GM18511 (cell line): ENCODE data around the gene GPC5.

ENCODE experiments used
- ATAC-seq: cut with Tn5 transposase; IDR thresholded peaks from one replicate; pipeline ENCODE4 v1.9.1; 2021; ENCODE audit warnings: mild to moderate bottlenecking, moderate library complexity; ENCODE audit not compliant: unreplicated experiment

The GPC5 gene

DNA sequence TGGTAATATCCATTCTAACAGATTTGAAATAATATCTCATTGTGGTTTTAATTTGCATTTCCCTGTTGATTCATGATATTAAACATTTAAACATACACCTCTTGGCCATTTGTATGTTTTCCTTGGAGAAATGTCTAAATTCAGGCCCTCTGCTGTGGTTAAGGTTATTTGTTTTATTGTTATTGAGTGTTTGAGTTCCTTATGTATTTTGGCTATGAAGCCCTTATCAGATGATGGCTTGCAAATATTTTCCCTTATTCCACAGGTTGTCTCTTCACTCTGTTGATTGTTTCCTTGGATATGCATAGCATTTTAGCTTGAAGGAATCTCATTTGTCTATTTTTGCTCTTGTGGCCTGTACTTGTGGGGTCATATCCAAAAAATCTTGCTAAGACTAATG lies 303.6 kb downstream of the GPC5 start:
- ATAC-seq, result no peak

DNA sequence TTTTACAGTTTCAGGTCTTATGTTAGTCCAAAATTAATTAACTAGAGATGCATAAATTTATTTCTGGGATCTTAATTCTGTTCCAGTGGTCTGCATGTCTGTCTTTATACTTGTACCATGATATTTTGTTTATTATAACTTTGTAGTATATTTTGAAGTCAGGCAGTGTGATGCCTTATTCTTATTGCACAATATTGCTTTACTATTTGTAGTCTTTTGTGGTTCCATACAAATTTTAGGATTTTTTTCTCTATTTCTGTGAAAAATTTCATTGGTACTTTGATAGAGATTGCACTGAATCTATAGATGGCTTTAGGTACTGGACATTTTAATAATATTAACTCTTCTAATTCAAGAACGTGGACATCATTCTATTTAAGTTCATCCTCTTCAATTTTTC lies 304.0 kb downstream of the GPC5 start:
- no peak for ATAC-seq

DNA sequence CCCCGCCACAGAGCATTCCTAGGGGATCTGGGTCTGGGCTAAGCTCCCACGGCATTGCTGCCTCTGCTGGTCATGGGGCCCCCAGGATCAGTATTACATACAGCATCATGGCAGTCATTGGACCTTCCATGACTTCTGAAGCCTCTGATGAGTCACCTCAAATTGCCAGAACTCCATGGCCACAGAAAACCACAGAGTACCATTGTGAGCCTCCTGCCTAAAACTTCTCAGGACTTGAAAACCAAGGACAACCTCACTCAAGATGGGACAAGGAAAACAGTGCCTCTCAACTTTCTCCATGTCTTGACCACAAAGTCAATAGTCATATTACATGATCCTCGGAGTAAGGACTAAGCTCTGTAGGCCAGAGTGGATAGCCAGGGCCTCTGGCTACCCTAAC lies 306.0 kb downstream of the GPC5 start:
- no peak for ATAC-seq

DNA sequence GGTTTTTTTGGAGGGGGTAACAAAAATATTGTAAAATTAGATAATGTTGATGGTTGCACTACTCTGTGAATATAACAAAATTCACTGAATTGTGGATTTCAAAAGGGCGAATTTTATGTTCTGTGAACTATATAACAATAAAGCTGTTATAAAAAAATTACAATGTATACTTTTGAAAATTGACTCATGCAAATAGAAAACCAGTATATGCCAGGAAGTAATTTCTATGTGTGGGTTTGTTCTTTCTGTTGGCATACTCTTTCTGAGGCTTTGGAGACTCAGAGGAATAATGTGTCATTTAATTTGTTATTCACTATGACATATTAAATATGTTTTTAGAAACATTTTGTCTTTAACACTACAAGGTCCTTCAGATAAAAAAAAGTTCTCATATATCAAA lies 310.1 kb downstream of the GPC5 start:
- ATAC-seq, result no peak

DNA sequence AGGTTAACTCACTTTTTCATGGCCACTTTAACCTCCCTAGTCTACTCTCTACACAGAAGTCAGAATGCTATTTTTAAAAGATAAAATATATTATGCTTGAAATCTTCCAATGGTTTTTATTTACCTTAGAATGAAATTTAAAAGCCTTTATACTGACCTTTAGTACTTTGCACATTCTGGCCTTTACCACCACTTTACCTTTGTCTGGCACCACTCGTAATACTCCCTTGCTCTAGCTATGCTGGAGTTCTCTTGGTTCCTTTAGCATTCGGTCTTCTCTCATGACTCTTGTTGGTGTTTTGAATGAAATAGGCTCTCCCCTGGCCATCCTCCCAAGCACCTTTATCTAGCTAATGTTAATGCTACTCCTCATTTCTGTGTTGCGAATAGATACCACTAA lies 310.8 kb downstream of the GPC5 start:
- no peak for ATAC-seq

DNA sequence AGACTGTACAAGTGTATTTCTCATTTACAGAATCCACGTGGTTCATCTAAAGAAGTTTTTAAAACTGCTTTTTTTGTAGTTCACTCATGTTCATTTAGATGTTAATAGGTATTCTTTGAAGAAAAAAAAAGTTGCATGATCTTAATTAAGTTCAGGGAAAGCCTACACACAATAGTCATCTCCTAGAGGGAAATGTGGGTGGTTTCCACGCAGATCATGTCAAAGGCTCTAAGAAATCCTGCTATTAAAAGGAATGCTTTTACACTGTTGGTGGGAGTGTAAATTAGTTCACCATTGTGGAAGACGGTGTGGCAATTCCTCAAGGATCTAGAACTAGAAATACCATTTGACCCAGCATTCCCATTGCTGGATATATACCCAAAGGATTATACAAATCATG lies 312.3 kb downstream of the GPC5 start:
- ATAC-seq, result no peak

DNA sequence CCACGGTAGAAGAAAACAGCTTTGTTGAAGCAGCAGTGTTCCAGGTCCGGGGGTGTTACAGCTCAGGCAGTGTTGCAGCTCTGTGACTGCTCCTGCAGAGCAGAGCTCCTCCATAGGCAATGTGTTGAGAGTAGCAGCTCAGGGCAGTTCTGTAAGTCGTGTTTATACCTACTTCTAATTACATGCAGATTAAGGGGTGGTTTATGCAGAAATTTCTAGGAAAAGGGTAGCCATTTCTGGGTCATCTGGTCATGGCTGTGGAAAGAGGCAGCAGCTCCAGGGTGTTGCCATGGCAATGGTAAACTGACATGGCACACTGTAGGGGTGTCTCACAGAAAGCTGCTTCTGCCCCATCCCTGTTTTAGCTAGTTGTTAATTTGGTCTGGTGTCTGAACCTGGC lies 316.4 kb downstream of the GPC5 start:
- ATAC-seq, result no peak

GRCh38 chr13:91716436-91717065 lies 318.1 kb downstream of the GPC5 start:
- ATAC-seq, result no peak

DNA sequence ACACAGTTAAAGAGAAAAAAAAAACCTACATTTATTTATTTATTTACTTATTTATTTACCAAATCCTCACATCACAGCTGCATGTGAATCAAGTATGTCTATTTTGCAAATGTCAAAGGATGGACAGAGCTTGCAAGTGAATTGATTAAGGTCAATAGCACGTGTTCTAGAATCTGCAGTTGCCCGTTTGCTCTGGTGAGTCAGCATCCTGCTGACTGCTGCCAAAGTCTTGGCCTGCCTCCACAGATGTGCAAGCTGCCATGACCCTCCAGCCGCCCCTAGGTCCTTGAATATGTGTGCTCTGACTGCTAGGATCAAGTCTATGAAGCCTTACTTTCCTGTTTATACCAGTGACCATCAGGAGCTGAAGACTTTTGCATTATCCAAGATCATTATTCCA lies 320.6 kb downstream of the GPC5 start:
- no peak for ATAC-seq

- ATAC-seq, result no peak
These were observed 323.0 kb downstream of the GPC5 start for GRCh38 chr13:91721413-91721812.

DNA sequence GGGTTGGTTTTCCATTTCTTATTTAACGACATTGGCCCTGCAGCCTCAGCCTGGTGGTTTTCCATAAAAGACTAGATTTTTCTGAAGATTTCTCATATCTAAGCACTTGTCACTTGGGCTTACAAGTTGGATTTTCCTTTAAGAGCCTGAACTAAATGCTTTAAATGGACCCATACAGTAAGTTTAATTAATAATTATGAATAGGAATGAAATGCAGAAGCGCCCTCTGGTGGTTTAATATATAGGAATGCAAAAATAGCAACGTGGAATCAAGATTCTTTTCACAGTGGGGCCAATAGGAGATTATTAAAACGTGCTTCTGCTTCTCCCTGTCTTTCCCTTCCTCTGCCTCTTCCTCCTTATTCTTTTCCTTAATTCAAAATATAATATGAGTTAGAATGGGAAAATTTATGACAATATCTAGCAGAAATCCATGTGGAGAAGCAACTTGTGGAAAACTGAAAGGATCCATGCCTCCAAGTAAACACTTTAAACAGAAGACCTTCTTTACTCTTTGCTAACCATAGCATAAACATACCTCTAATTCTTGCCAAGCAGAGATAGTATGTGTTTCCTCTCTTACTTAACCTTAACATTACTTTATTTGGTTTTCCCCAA lies 324.0 kb downstream of the GPC5 start:
- no peak for ATAC-seq

- ATAC-seq, result no peak
These were observed 326.2 kb downstream of the GPC5 start for GRCh38 chr13:91724591-91724990.

DNA sequence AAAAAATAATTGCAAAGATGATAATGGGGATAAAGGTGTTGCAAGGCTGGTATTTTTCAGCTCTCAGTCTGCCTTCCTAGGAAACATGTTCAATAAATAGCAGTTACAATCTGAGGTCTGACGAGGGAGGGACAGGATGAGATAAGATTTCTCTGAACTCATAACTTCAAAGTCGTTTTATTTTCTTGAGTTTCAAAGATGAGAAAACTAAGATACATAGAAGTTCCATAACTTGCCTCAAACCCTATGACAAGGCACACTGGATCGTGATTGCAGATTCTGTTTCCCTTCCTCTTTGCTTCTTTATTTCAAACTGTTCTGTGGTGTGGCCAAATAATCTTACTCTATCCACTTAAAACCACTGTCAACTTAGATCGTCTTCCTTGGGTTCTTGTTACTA lies 327.2 kb downstream of the GPC5 start:
- ATAC-seq, result no peak

GRCh38 chr13:91726671-91727070 lies 328.2 kb downstream of the GPC5 start:
- ATAC-seq, result no peak

DNA sequence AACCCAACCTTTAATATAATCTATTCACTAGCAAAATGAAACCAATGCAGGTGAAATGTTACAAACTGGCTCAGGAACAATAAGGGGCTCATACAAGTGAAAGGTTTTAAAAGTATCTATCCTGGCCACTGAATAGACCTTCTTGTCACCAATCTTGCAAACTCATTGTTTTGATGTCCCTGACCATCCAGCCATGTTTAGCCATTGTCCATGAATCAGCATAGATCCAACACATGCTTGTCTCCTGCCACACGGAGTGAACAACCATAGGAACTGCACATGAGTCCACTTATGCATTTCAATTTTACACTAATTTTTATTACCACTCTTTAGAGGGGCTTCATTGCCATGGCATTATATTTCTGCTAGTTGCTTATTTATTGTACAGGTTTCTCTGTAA lies 331.4 kb downstream of the GPC5 start:
- no peak for ATAC-seq

DNA sequence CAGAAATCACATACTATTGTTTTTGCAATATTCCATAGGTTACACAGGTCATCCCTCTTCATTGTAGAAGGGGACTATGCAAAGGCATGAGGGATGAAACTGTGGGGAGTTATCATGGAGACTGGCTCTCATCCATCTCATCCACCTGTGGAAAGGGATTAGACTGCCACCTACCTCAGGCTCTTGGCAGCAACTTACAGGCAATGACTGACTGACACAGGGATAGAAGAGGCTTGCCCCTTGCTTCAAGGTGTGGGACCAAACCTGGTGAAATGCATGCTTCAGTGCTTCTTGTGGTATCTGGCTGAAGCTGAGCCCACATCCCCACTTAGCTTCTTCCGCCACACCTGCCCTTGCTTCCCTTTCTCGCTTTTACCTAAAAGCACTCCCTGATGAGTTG lies 341.3 kb downstream of the GPC5 start:
- no peak for ATAC-seq

GRCh38 chr13:91740756-91741155 lies 342.3 kb downstream of the GPC5 start:
- no peak for ATAC-seq

DNA sequence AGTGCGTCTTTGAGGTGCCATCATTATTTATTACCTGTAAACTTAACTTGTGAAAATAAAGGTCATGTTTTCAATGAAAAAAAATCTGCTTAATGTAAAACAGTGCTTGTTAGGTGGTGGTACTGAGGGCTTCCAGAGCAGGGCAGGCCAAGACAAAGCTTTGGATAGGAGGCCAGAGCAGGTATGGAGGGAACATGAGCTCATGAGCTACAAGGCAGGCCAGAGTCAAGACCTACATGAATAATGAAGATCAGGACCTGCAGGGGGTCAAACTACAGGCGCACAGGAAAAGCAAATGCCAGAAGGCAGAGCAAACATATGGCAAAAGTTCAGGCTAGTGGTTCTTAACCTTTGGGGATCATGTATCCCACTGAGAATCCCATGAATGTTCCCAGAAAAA lies 343.5 kb downstream of the GPC5 start:
- no peak for ATAC-seq

GRCh38 chr13:91744284-91744683 lies 345.9 kb downstream of the GPC5 start:
- no peak for ATAC-seq

DNA sequence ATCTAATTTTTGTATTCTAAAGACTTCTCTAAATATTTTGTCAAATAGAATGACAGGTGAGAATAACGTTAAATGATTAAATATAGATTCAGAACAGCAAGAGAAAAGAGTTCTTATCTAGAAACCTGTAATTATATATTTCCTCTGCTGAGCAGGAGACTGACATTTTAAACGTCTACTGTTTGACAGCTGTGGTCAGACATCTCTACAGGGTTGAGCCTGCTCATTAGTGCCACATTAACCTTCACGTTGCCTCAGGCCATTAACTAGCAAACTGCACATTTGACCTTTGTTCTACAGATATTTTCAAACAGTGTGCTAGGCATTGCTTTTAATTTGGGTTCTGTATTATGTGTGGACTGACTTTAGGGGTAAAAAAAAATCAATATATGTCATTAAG lies 347.5 kb downstream of the GPC5 start:
- ATAC-seq, result no peak

DNA sequence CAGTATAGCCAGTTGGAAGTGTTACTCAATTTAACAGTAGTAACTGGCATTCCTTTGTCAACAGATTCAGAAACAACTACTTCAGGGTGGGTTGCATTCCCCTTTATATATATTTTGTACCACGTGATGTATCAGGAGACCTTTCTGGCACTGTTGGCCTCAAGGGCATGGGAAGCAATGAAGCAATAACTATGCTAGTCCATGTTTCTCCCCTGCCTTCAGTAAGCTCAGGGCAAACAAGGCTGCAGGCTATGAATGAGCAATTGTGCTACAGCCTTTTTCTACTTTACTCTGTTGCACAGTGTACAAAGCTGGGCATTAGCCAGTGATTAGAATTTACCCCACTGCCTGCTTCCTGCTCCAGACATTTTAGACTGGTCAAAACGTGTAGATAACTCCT lies 348.8 kb downstream of the GPC5 start:
- ATAC-seq, result no peak

DNA sequence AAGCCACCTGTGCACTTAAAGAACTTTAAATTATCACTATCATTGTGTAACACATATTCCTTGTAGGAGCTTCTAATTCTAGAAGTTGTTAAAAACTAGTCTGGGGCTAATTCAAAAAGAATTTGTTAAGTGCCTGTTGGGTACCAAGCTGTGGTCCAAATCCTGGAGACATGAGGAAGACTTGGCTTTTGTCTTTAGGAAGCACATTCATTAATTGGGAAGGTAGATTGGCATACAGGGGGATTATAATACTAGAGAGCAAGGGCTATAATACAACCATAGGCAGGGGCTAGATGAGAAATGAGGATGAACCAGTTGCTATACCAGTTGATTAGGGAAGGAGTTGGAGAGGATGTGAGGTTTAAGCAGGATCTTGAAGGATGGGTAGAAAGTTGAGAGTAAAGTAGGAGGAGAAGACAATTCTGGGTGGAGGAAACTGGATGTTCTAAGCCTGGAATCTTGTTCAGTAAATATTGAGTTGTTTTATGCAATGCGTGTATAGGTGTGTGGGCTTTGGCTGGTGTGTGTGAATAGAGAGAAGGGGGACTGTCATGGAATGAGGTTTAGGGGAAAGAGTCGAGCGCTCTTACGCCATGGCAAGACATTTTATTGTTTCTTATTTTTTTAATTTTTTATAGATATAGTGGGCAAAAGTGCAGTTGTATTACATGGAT lies 350.1 kb downstream of the GPC5 start:
- ATAC-seq, result no peak

- no peak for ATAC-seq
These were observed 360.3 kb downstream of the GPC5 start for GRCh38 chr13:91758724-91759123.
